ENCODE results near the gene ARHGAP21. TPM values are rescaled to one million over a fixed set of nuclear protein-coding genes. Genes with fewer than 3 reads are reported as not detected.

Gene ARHGAP21
- total RNA-seq, 1 experiment from 2014 or later, result 59.4 TPM

DNA sequence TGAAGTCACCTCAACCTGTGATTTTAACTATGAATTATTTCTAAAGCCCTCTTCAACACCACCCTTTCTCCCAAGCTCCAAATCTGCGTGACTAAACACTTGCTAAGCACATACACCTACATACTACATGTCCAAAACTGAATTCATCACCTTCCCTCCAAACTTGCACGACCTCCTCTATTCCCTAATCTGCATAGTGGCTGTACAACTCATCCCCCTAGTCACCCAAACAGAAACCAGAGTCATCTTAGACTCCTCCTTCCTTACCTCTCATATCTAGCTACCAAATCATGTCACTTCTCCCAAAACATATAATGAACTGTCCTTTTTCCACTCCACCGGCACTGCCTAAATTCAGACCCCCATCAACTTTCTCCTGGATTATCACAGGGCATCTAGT is 16.2 kb downstream of the ARHGAP21 start:
- Histone ChIP-seq H3K4me2 (ENCODE audit: insufficient read depth, insufficient read length, low read length) (no peak overlapping the region), H3K14ac (ENCODE audit: insufficient read depth, low read length) (no peak overlapping the region), H2BK120ac (ENCODE audit: low read depth, low read length, poor library complexity, severe bottlenecking) (no peak overlapping the region), H2BK20ac (ENCODE audit: low read depth, low read length, poor library complexity, severe bottlenecking) (no peak overlapping the region), H2AFZ (ENCODE audit: low read length) (no peak overlapping the region), H2AK5ac (ENCODE audit: insufficient read length, low read length) (no peak overlapping the region), H3K27ac (ENCODE audit: insufficient read length, low read depth, low read length) (no peak overlapping the region), H3K4ac (ENCODE audit: low read depth, low read length) (no peak overlapping the region), H2BK12ac (ENCODE audit: insufficient read length, low read depth, low read length) (no peak overlapping the region), H3K9me3 (ENCODE audit: control insufficient read depth, low read depth, low read length) (no peaks in the 10 kb centered on the region), H2BK15ac (ENCODE audit: low read depth, low read length) (no peak overlapping the region), H3T11ph (ENCODE audit: low read length) (no peak overlapping the region), H3K27me3 (ENCODE audit: insufficient read depth, low read length) (no peaks in the 10 kb centered on the region; the same call in 1 of the 2 replicates), H4K20me1 (ENCODE audit: control insufficient read depth, insufficient read depth, insufficient read length) (no peaks in the 10 kb centered on the region), H3K4me1 (ENCODE audit: insufficient read depth, low read length) (no peaks in the 10 kb centered on the region; the same call in 1 of the 2 replicates), H4K5ac (ENCODE audit: insufficient read length, low read depth, low read length) (no peak overlapping the region), H2BK5ac (ENCODE audit: insufficient read length, low read length) (no peak overlapping the region), H3K79me1 (ENCODE audit: insufficient read depth, low read depth, low read length, poor library complexity, severe bottlenecking) (peaks cover 3% of the 10 kb centered on the region), H3K23me2 (ENCODE audit: insufficient read length, low read depth, low read length, poor library complexity, severe bottlenecking) (no peaks in the 10 kb centered on the region), H3K23ac (ENCODE audit: insufficient read length, low read depth, low read length) (no peak overlapping the region), H3K9ac (ENCODE audit: extremely low read depth, insufficient read length, low read length) (no peak overlapping the region), H3K18ac (ENCODE audit: insufficient read length, low read depth, low read length) (no peak overlapping the region), H4K8ac (replicated peaks; ENCODE audit: insufficient read length, low read depth, low read length) (no peak overlapping the region), H4K91ac (ENCODE audit: insufficient read length, low read depth, low read length) (no peak overlapping the region), H3K56ac (ENCODE audit: insufficient read length, low read depth, low read length) (no peak overlapping the region), H3K79me2 (ENCODE audit: insufficient read depth, low read length) (peaks cover 10% of the 10 kb centered on the region; the same call in 1 of the 2 replicates)
- no peak for DNase-seq
- Mint-ChIP-seq H3K27me3 (ENCODE audit: low read depth) (no peaks in the 10 kb centered on the region), H3K27ac (no peak overlapping the region), H3K4me3 (no peak overlapping the region), H3K4me1 (peaks cover 4 to 8% of the 10 kb centered on the region in 2 experiments; a peak in 3 of 4 replicates), H3K9me3 (no peaks in the 10 kb centered on the region), H3K36me3 (ENCODE audit: insufficient read depth in 1 of 3, low read depth in 3 of 3) (no peaks in the 10 kb centered on the region)
- TF ChIP-seq, protein P1, sequence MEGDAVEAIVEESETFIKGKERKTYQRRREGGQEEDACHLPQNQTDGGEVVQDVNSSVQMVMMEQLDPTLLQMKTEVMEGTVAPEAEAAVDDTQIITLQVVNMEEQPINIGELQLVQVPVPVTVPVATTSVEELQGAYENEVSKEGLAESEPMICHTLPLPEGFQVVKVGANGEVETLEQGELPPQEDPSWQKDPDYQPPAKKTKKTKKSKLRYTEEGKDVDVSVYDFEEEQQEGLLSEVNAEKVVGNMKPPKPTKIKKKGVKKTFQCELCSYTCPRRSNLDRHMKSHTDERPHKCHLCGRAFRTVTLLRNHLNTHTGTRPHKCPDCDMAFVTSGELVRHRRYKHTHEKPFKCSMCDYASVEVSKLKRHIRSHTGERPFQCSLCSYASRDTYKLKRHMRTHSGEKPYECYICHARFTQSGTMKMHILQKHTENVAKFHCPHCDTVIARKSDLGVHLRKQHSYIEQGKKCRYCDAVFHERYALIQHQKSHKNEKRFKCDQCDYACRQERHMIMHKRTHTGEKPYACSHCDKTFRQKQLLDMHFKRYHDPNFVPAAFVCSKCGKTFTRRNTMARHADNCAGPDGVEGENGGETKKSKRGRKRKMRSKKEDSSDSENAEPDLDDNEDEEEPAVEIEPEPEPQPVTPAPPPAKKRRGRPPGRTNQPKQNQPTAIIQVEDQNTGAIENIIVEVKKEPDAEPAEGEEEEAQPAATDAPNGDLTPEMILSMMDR (conservative IDR thresholded peaks at IDR 0.05), result no peak
- no CpG with 5 or more reads among the region's 3 CpGs for WGBS (ENCODE audit: extremely low coverage, insufficient read length, low lambda C conversion rate)

All from H9 (cell line).